Fibroblast of skin of back (primary cell): Measurements from ENCODE around the gene WWP2.

Experiments
- DNase-seq: peaks from one replicate; pipeline ENCODE4 v3.0.0-alpha.2; 2013

WWP2 gene

DNA sequence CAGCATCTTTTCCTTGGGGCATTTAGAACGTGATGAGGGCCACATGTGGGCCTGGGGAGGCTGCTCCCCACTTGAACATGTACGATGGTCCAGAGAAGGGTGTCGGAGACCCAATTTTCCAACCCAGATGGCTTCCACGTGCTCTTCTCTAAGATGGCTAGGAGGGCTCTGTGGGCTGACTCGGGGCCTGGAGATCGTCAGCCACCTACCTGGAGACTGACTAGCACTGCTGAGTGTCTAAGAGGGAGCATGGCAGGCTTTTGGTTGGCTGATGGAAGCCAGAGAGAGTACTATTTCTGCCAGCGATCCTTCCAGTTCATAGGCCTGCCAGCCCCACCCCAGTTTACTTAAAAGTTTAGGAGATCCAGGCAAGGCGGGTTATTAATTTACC is 128.8 kb downstream of the WWP2 start:
- no peak for DNase-seq

DNA sequence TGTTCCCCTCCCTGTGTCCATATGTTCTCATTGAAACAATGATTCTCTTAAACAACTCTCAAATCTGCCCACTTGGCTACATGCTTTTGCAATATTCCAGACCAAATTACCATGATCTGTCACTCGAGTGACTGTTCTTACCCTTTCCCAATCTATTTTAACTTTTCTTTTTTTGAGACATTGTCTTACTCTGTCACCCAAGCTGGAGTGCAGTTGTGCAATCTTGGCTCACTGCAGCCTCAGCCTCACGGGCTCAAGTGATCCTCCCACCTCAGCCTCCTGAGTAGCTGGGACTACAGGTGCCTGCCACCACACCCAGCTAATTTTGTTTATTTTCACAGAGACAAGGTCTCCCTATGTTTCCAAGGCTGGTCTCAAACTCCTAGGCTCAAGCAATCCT is 130.2 kb downstream of the WWP2 start:
- no peak for DNase-seq

GRCh38 chr16:69893106-69893505 is 131.0 kb downstream of the WWP2 start:
- DNase-seq: no peak

- no peak for DNase-seq
These were observed 132.5 kb downstream of the WWP2 start for GRCh38 chr16:69894676-69895075.

DNA sequence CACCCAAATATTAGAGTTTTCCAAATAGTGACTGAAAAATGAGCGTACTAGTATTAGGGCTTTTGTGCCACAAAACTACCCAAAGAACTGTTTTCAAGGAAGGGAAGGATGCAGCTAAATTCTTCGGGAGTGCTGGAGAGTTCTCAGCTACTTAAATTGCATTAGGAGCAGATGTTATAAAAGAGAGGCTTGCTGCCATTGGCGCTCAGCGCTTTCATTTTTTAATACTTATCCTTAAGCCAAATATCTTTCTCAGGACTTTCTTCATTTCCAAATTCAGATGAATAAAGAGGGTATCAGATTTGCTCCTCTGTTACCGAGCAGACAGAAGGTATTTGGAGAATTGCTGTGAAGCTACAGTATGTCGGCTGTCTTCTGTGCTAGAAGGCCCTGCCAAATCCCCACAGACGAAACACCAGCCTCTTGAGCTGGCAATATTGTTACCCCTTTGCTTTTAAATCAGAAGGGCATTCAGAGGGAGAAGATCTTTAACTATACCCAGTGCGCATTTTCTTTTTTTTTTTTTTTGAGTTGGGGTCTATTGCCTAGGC is 141.8 kb downstream of the WWP2 start:
- no peak for DNase-seq

DNA sequence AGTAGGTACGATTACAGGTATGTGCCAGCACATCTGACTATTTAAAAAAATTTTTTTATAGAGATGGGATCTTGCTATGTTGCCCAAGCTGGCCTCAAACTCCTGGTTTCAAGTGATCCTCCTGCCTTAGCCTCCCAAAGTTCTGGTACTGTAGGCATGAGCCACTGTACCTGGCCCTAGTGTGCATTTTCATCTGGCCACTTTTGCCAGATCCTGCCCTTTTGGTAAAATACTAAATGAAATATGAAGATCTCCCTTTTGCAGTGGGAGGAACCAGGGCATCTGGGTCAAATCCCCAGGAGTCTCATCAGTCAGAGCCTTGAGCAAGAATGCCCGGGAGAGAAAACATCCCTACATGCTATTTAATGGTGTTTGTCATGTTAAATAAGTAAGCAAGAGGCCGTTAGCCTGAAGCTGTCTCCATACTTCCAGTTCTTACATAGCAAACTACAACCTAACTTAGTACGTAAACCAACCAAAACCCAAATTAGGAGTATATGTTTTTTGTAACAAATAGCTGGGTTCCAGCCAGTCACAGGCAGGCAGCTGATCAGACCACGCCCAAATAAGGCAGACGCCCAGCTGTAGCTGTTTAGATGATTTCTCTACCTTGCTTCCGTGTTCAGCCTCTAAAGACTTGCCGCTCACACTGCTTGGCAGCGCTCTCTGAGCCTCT is 142.5 kb downstream of the WWP2 start:
- DNase-seq: no peak

DNA sequence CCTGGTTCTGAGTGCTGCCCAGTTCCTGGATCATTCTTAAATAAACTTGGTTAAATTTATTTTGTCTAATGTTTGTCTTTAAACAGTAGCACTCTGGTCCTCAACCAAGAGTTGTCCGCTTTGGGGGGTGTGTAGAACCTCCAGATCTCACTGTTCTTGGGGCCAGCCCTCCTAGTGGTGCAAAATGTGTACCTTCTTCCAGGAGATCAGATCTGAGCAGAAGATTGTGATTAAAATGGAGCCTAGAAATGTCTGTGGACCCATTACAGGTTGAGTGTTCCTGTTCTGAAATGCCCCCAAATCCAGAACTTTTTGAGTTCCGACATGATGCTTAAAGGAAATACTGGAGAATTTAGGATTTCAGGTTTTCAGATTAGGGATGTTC is 143.0 kb downstream of the WWP2 start:
- no peak for DNase-seq

DNA sequence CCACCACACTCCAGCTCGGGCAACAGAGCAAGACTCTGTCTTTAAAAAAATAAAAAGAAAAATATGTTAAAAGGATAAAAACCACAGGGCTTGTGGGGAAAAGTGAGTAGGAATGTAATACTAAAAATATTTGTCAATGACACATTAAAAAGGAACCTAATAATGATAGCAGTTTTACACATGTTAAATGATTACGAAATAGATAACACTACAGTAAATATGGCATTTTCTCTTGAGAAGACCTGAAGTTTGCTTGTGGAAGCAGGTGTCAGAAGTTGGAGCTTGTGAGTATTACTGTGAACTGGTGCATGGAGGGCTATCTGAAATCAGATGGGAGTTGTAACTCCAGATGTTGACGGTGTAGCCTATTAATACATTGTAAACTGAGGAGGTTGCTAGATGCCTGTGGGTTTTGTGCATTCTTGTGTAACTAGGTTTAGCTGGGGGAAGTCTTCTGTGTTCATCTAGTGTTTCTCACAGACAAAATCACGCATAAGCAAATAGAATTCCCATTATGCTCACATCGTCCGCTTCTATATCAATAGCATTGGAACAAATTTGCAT is 144.8 kb downstream of the WWP2 start:
- DNase-seq: peak; percentile 68

- no peak for DNase-seq
These were observed 146.9 kb downstream of the WWP2 start for GRCh38 chr16:69909043-69909442.

DNA sequence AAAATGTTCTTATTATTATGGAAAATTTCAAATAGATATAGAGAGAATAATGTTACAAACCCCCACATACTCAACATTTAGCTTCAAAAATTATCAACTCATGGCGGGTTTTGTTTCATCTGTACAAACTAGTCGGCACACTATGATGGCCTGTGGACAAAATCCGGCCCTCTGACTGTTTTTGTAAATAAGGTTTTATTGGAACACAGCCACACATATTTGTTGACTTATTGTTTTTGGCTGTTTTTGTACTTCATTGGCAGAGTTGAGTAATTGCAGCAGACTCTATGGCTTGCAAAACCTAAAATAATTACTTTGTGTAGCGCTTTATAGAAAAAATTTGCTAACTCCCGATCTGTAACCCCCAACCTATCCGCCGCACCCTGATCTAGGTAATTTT is 147.6 kb downstream of the WWP2 start:
- no peak for DNase-seq

DNA sequence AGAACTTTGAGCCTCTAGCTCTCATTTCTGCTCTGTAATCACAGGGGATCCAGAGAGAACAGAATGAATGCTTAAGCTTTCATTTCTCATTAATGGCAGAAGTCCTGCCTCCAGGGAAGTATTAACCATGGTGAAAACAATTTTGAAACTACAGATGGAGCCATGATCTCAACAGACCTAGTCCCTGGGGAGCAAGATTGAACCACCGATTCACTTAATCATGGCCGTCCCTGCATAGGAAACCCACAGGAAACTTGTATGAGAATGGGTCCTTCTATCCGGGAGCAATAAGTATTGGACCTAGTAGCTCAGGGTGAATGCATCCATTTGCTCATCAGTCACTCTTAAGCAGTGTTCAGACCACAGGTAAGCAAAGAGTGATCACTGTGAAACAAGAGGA is 148.8 kb downstream of the WWP2 start:
- DNase-seq: no peak

GRCh38 chr16:69916462-69916861 is 154.3 kb downstream of the WWP2 start:
- DNase-seq: no peak

DNA sequence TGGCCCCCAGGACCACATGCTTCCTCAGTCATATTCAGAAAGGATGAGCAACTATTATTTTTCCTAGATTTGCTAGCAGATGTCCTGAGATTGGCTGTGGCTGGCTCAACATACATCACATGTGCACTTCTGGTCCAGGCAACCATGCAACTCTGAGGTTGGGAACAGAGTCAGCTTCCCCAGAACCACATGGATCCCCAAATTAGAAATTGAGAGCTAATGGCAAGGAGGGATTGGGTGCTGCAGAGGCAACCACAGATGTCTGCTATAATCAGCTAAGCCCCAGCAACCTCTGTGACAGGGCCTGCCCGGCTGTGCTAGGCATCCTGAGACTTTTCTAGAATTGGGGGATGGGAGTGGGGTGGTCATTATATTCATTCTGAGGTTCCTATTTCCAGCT is 155.2 kb downstream of the WWP2 start:
- DNase-seq: no peak

DNA sequence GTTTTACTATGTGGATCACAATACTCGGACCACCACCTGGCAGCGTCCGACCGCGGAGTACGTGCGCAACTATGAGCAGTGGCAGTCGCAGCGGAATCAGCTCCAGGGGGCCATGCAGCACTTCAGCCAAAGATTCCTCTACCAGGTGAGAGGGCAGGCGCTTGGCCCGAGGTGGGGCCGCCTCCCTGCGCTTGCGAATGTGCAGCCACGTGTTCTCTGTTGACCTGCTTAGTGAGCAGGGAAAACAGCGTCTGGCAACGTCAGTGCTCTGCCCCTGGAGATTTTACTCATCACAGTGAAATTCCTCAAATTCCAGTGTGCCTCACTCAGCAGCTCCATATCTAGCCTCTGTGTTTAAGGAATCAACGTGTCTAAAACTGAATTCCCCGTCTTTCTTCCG is 155.6 kb downstream of the WWP2 start:
- DNase-seq: peak; percentile 97

DNA sequence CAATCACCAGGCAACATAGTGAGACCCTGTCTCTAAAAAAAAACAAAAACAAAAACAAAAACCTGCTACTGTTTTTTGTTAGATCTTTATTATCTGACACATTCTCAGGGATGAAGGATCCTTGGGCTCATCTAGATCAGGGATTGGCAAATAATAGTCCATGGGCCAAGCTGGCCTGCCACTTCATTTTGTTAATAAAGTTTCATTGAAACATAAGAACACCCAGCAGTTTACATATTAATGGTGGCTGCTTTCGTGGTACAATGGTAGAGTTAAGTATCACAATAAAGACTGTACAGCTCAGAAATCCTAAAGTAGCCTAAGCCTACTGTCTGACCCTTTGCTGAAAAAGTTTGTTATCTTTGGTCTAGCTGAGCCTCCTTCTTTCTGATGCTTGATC is 156.1 kb downstream of the WWP2 start:
- DNase-seq: peak; percentile 18

GRCh38 chr16:69921127-69921526 is 159.0 kb downstream of the WWP2 start:
- DNase-seq: peak; percentile 39

DNA sequence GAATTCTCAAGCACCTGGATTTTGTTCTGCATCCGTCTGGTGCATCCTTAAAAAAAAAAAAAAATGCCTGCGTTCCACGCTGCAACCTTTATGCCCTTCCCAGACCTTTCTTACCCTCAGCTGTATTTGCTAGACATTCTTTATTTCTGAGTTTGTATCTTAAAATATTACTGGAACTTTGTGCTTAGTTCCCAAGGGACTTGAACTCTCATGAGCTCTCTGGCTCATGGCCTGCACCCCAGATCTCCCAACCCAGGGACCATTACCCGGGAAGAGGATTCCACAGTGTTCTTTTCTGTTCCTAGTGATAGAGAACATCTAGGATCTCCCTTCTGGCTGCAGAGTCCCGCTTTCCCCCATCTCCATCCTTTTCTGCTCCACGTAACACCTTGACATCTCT is 160.1 kb downstream of the WWP2 start:
- peak; percentile 45 for DNase-seq

- peak; percentile 21 for DNase-seq
These were observed 162.1 kb downstream of the WWP2 start for GRCh38 chr16:69924041-69924775.

DNA sequence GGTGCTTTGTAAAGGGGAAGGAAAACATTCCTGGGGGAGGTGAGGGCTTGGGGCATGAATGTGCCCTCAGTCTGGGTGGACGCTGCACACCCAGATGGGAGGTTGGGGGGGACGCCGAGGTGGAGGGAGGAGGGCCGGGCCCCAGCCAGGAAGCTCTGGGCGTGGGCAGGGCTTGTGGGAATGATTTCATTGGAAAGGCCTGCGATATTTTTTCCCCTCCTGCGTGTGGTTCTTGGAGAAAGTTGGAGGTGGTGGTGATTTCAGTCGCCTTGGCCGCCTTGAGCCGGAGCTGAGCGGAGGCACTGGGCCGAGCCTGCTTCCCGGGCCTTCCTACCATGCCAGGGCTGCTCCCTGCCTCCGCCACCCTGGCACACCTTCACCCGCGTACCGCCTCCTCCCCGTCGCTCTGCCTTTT is 162.7 kb downstream of the WWP2 start:
- DNase-seq: peak; percentile 89

DNA sequence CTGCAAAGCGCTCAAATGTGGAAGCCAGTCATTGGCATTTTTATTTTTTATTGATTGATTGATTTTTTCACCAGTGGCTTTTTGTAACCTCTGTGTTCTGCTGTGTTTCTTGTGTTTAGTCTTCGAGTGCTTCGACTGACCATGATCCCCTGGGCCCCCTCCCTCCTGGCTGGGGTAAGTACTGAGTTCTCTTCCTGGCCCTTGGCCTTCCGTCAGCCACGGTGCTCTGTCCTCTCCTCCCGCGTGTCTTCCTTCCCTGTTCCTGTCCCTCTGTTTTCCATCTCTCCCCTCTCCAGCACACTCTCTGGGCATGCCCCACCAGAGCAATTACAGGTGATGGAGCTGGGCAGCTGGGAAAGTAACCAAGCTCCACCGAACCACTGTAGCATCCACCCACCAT is 163.2 kb downstream of the WWP2 start:
- no peak for DNase-seq

DNA sequence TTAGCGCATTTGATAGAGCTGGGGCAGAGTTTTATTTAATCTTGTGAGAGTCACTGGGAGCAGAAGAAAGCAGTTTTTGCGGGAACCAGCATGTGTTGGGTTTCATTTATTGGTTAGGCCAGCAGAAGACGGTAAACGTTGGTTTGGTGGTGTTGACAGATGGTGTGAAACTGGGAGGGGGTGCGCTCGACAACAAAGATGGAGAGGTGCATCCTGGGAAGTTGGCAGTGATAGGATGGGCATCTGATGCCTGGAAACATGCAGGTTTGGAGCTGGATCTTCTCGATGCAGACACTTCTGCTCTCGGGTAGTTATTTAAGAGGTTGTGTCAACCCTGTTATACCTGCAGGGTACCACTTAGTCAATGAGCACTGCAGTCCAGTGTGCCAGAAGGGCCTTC is 164.1 kb downstream of the WWP2 start:
- no peak for DNase-seq

DNA sequence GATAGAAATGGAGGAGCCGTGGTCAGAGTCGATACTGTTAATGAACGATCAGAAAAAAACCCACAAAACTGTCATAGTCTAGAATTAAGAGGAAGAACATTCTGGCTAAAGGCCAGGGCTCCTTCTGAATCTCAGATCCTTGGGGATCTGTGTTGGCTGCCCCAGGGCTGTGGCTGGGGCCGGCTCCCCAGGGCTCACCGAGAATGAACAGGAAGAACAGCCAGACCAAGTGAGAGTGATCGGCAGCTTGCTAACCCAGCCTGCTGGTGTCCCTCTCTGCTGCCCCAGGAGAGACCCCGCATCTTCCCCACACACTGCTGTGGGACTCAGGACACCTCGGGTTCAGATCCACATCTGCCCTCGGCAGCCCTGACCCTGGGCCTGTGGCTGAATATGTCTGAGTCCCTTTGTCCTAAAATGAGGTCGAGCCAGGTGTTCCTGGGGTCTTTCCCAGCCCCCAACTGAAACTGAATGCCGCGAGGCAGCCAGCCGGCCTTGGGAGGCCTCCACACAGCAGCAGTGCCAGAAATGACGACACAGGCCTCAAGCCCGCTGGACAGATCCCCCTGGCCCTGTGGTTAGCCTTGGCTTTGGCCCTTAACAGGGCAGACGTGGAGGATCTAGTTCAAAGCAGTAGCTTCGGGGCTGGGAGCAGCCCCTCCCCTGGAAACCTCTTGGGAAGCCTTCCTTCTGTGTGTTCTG is 165.1 kb downstream of the WWP2 start:
- peak; percentile 44 for DNase-seq

DNA sequence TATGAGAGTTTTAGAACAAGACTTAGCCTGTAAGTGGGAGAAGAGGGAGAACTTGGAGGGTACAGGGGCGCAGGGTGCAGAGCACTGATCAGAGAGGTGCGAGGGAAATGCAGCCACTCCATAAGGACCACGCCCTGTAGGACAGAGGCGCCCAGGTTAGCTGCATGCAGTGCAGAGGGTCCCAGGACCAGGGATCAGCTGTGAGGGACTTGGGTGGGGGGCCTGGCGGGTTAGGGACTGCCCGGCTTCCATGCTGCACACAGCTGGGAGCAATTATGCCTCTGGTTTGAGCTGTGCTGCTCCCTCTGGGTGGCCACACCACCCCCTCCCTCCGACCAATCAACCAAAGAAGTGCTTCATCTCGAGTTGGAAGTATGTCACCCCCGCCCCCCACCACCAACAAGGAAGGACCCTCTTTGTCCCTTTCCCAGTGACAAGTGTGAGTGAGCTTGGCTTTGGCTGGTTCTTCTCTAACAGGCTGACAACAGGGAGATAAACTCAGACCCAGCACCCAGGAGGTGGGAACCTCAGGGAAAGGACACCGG is 166.8 kb downstream of the WWP2 start:
- DNase-seq: no peak
